SH-SY5Y (cell line): Measurements from ENCODE around the gene GDPD4.

Source experiments
- GATA2 ChIP-seq: IDR thresholded peaks from 2 replicates; pipeline ENCODE4 v1.6.1; 2011; ENCODE audit warnings: mild to moderate bottlenecking, low read depth, low read length
- GATA3 ChIP-seq: IDR thresholded peaks from 2 replicates; pipeline ENCODE4 v1.6.1; 2011; ENCODE audit warnings: low read depth, mild to moderate bottlenecking, low read length, moderate library complexity

Gene GDPD4

DNA sequence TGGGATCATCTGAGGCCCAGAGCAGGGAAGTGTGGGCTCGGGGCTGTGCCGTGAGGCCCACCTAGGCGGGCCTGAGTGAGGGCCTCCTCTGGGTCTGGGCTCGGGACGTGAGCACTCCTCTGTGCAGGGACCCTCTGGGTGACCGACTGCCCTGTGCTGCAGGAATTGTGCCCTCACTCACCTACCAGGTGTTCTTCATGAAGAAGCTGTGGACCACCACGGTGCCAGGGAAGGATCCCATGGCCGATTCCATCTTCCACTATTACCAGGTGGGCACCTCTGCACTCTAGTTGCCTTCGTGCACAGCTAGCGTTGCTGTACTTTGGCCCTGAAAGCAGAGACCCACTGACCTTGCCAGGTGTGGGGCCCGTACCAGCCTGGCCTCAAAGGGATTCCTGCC is 93.0 kb downstream of the GDPD4 start:
- TF ChIP-seq GATA3 (no peak), GATA2 (no peak)

DNA sequence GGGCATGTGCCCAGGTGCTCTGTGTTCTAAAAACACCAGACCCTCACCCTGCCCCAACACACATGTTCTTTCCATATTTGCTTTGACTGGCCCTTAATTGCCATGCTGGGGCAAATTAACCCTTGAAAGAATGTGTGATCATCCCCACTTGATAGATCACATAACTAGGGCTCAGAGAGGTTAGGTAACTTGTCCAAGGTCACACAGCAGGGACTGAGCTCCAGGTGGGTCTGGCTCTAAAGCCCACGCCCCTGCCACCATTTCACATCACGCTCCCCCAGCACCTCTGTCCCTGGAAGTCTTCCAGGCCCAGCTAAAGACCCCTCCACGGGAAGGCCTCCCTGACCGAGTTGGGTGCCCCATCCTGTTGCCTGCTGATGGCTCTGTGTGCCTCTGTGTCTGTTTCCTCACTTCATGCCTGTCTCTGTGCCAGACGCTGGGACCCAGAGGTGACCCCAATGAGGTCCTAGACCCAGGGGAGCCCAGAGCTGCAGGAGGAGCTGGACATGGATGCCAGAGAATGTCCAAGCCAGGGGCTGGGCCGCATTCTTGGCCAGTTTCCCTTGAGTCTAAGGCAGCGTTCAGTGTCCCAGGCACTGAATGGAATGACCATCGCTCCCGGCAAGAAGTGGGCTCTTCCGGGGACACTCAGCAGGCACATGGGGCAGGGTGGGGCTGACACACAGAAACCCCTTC is 93.7 kb downstream of the GDPD4 start:
- no peak for TF ChIP-seq GATA3

DNA sequence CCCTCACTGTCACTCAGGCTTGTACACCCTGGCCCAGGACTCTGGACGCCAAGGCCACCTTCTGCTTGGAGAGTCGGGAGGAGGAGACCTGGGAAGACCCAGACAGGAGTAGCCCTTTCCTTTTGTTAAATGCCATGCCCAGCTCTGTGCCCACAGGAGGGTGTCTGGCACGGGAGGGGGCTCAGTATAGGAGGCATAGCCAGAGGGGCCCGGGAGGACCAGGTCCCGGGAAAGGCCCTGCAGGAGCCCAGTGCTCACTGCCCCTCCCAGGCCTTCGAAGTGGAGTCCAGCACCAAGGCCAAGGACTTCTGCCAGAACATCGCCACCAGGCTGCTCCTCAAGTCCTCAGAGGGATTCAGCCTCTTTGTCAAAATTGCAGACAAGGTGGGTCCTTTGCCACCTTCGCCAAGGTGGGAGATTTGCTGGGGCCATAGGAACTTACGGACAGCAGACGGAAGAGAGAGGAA is 94.4 kb downstream of the GDPD4 start:
- TF ChIP-seq GATA3 = no peak
- no peak for TF ChIP-seq GATA2

DNA sequence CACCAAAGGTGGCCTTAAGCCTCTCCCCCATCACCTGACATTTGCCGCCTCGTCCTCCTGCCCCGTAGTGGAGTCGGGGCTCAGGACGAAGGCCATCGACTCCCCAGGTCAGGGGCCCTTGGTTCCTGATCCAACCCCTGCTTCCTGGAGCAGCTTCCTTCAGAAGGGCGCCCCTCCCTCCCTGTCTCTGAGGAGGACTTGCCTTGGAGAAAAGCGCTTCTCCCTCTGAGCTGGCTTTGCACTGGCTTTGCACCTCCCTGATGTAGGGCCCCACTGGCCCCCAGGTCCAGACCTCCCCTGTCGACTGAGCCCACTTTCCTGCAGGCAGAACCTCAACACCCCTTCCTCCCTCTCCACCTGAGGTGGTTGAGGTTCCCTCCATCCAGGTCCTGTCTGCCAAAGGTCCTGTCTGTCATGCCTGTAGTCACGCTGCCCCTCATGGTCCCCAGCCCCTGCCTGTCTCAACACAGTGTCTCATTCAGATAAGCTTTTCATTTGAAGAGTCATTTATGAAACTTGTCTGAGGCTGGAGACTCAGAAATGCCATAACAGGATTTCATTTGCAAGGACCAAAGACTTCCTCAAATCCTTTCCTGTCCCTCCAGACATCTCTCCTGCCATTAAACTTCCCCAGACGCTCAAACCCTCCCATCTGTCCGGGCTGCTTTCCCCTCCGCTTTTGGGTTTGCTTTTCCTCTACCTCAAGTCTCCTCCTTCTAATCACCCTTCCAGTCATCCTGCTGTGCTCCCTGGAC is 95.0 kb downstream of the GDPD4 start:
- TF ChIP-seq GATA3 (no peak), GATA2 (no peak)

DNA sequence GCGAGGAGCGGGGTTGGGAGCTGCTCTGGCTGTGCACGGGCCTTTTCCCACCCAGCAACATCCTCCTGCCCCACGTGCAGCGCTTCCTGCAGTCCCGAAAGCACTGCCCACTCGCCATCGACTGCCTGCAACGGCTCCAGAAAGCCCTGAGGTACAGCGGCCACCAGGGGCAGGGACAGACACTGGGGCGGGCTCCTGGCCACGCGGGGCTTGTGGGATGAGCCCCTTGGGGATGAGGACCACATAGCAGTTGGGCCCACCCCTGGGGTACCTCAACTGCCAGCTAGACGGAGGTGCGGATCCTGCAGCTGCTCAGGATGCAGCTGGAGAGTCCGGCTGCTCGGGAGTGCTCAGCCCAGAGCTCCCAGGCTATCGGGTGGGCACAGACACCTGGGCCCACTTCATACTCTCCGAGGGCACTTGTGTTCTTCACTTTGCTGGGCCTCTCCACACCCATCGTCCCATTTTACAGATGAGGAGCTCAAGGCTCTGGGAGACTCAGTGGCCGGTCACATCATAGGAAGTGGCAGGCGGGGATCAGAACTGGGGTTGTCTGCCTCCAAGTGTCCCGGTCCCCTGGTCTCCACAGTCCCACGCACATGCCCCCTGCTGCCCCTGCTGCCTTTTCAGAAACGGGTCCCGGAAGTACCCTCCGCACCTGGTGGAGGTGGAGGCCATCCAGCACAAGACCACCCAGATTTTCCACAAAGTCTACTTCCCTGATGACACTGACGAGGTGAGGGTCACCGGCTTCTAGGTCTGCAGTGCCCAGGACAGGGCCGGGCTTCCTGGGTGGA is 95.8 kb downstream of the GDPD4 start:
- TF ChIP-seq GATA2 (no peak), GATA3 (no peak)

DNA sequence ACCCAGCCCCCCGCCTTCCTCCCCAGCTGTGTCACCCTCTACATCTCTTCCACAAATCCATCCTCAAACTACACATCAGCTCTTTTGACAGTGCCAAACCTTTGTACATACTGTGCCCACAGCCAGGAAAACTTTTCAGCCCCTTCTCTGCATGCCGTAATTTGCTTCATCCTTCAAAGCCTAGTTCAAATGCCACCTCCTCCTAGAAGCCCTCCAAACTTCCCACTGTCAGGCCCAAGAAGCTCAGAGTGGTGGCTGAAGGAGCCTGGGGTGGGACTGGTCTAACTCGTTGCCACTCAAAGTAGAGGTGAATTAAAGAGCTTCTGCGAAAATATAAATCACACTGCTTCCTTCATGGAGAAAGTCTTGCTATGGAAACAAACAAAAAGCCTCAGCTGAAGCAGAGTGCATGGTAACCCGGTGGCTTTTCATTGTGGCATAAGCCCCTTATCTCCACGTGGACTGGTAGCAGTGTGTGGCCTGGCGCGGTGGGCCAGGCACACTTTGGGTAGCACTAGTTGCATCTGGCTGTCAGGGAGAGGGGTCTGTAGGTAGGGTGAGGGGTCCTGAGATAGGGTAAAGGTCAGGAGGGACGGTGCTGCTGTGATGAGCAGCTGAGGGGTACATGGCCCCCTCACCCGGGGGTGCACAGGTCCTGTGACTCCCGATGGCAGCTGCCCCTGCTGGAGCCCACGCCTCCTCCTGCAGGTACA is 96.6 kb downstream of the GDPD4 start:
- TF ChIP-seq GATA2 = no peak

DNA sequence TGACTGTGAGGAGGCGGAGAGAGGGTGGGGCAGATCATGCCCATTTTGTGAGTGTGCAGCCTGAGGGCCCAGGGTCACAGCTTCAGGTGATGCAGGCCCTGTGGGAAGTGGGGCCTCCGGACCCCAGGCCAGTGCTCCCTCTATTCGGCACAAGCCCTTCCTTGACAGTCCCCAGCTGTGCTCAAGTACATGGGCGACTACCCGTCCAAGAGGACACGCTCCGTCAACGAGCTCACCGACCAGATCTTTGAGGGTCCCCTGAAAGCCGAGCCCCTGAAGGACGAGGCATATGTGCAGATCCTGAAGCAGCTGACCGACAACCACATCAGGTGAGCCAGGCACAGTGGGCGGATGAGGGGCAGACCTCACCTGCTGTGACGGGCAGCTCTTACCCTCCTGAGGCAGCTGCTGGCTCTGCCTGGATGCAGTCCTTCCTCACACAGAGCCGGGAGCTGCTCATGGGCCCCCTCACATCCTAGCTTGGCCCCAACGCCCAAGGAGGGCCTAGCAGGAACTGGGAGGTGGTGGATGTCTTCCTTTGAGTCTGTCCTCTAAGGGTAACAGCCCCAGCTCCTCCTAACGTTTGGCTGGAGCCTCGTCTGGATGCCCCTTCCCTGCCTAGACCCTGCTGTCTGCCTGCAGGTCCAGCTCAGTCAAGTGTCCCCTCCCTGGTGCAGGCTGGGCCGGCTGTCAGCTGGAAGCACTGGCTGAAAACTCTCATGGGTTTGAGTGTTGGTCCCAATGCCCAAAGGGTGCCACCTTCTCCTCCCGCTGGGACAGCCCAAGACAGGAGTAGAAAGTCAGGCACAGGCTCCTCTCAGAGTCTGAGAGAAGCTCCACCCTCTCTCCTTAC is 97.4 kb downstream of the GDPD4 start:
- TF ChIP-seq GATA3 = no peak
- TF ChIP-seq GATA2 = no peak

DNA sequence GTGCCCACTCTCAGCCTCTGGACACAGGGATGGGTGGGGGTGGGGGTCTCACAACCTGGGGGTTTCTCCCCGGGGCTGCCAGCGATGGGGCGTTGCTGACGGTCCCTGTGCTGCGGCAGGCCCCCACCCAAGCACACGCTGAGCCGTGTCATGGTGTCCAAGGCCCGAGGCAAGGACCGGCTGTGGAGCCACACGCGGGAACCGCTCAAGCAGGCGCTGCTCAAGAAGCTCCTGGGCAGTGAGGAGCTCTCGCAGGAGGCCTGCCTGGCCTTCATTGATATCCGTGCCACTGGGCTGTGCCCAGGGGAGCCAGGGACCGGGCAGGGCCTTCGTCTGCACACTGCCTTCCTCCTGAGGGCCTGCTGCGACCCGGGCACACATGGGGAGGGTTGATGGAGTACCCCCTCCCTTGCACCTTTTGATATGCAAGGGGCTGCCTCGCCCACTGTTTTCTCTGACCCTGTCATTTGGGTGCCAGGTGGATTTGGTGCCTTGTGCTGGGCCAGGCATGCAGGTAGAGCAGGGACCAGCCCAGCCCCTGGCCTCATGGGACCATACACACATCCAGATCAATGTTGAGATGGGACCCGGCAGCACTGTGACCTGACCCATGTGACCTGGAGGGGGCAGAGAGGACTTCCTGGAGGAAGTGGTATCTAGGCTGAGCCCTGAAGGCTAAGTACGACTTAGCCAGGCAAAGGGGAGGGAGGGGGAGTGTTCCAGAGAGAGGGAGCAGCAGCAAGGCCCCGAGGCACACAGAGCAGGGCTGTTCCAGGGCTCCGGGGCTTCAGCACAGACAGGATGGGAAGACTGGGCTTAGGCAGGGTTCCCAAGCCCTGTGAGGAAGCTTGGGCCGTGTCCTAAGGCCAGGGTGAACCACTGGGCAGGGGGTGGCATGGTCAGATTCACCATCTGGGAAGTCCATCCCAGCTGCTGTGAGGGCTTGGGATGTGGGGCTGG is 98.3 kb downstream of the GDPD4 start:
- TF ChIP-seq GATA2 (no peak), GATA3 (no peak)

DNA sequence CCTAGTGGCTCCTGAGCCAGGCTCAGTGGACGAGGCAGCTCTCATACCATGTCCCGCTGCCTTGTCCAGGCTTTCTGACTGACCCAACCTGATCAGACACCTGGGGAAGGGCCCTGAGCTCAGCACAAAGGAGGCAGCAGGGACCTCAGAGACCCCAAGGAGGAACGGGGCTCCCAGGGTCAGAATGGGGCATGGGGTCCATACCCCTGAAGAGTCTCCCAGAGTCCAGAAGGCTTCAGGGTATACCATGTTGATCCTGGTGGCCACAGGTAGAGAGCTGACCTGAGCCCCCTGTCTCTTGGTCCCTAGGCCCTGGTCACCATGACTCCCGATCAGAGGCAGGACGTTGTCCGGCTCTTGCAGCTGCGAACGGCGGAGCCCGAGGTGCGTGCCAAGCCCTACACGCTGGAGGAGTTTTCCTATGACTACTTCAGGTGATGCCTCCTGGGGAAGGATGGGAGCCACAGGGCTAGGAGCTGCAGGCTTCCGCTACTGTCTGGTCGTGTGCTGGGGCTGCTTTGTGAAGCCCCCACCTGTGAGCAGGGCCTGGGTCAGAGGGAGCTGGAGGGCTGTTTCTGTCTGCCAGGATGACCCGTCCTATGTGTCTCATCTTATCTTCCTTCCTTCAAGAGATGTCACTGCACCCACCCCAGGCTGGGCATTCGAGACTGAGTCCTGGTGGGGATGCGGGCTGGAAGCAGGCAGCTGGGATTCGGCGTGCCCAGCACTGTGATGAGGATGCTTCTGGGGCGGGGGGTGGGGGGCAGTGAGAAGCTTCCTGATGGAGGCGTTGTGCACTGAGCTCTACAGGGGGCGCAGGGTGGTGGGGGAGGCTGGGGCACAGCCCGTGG is 99.3 kb downstream of the GDPD4 start:
- TF ChIP-seq GATA2 = no peak
- TF ChIP-seq GATA3 = no peak

DNA sequence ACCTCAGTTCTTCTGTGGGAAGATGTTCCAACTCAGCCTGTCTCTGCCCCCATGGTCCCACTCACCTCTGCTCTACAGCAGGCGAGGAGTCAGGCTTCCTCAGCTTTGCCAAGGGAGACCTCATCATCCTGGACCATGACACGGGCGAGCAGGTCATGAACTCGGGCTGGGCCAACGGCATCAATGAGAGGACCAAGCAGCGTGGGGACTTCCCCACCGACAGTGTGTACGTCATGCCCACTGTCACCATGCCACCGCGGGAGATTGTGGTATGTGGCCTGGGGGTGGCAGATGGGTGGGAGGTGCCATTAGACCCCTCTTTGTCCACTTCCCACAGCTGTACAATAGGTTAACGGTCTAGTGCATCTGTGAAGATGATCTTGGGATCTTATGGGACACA is 100.1 kb downstream of the GDPD4 start:
- TF ChIP-seq GATA2 = no peak
- no peak for TF ChIP-seq GATA3
